IPS DF 4.7 (cell line): ENCODE results near the gene INSL3.

ENCODE experiments used
- DNase-seq: peaks from one replicate; pipeline ENCODE4 v3.0.0-alpha.2; 2013; ENCODE audit warnings: low spot score; ENCODE audit errors: extremely low read depth

INSL3 gene

DNA sequence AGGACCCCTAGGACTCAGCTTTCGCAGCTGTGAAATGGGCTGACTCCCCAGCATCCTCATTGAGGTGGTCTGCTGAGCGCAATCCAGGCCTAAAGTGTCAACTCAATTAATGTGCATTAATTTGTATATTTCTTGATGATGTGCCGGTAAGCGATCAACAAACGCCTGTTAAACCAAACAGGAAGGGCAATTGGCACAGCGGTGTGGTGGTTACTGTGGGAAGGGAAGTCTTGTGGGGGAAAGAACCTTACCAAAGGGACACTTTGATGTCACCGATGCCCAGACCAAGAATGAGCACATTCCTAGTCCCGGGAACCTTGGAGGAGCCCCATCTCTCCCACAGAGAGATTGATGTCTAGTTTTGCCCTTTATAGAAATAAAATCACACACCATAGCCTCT is 24.8 kb upstream of the INSL3 start:
- DNase-seq, result no peak

DNA sequence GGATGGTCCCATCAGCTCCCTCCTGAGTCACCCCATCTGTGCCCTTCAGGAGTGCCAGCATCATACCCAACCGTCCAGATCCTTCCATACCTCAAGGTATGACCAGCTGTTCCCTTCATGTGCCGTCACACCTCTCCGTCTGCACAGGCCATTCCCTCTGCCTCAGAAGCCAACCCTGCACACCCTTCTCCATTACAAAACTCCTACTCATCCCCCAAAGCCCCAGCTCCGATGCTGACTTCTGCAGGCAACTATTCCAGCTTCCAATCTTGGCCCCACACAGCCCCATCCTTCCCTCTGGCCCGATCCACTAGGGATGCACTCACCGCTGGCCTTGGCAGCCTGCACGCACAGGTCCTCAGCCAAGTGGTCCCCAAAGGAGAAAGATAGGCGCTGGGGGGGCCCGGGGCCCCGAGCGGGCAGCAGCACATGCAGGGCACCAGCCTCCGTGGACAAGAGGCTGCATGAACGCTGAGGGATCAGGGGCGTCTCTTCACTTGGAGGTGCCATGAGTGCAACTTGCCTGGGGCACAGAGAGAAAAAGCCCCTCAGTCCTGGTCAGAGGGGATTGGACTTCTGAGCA is 22.7 kb upstream of the INSL3 start:
- no peak for DNase-seq

DNA sequence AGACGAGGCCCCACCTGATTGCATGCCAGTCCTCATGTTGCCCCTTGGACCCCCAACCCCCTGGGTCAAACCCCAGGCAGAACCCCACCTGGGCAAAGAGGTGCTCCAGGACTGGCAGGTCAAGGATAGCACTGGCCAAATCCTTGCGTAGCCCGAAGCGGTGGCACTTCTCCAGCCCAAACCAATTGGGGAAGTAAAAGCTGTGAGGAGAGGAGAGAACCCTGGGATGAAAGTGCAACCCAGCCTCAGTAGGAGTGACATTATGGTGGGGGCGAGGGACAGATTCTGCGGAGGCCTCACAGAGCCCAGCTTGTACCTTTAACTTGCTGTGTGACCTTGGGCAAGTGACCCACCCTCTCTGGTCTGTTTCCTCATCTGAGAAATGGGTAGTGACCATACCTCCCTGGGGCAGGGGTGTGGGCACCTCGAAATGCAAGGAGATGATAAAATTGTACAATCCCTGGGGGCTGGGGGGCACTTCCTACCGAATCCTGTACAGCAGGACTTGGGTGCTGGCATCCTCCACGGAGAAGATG is 22.0 kb upstream of the INSL3 start:
- no peak for DNase-seq

DNA sequence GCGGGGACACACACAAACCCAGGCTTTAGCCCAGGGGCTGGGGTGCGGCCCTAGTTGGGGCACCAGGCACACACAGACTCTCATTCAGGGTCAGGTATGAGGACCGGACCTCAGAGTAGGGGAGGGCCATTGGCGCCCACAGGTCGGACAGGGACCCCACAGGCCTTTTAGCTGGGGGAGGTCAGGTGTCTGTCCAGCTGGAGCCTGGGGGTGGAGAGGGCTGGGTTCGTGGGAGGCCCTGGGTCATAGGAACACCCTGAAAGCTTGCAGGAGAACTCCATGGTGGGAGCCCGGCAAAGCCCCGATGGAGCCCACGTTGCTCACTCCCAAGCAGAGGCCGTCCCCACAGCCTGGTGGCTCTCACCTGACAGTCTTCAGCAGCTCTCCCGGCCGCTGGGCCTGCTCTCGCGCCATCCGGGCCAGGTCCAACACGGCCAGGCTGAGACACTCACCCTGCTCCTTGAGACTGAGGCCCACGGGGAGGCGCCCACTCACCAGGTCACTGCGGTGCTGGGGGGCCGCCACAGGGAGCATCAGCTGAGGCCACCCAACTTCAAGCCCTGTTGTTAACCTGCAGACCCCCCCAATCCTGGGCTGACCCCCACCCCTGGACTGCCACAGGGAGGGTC is 21.5 kb upstream of the INSL3 start:
- no peak for DNase-seq

DNA sequence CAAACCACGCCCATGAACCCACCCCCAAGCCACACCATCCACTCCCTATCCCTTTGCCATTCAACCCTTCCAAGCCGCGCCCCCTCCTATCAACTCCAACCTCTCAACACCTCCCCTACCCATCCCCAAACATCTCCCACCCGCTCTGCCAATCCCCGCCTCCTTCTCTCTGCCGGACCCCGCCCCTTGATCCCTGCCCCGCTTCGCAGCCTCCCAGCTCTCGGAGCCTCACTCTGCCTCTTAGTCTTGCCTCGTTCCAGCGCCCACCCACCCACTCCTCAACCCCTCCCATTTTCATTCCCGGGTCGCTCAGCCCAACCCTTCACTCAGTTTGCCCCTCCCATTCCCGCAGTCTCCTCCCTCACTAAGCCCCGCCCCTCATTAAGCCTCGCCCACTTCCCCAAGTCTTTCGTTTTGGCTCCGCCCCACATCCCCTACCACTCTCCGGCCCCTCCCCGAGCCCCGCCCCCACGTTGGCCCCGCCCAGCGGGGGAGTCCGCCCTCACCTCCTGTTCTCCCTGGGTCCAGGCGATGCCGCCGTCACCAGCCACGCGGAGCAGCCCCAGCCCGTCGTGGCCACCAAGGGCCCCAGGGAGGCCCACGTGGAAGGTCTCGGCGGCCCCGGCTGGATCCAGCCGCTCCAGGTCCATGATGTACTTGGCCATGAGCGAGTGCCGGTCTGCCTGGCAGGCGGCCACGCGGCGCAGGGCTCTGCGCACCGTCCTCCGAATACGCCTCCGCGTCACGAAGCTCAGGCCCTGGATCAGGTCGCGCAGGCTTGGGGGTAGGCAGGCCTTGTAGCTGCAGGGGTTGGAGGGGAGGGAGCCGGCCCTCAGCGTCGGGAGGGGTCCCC is 20.7 kb upstream of the INSL3 start:
- DNase-seq, result peak; percentile 94

DNA sequence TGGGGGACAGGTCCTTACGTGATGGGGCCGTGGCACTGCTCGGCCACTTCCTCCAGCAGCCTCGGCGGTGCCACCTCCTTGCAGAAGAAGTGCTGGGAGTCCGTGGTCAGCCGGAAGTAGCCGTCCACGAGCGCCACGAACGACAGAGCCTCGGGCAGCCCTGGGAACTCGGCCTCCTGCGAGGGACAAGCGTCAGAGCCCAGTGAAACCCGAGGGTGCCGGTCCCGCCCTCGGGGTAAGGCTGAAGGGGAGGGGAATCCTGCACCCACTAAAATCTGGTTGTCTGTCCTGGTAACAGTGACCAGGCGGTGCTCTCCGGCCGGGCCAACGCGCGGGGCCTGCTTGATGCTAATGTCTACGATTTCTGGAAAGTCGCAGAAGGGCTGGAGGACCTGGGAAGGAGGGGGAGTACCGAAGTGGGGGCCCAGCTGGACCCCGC is 20.1 kb upstream of the INSL3 start:
- no peak for DNase-seq

DNA sequence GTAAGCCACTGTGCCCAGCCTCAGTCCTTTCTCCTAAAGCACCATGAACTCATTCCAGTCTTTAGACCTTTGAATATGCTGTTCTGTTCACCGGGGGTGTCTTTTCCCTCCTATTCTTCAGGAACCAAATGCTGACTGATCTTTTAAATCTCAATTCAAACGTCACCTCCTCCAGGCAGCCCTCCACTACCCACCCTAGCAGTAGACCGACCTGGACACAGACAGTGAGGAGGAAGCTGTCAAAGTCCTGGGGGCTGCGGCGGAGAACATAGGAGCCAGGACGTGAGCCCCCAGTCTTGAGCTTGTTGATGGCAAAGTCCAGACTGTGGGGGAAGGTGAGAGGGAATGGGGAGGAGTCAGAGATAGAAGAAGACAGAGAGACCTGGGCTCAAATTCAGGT is 18.7 kb upstream of the INSL3 start:
- no peak for DNase-seq

DNA sequence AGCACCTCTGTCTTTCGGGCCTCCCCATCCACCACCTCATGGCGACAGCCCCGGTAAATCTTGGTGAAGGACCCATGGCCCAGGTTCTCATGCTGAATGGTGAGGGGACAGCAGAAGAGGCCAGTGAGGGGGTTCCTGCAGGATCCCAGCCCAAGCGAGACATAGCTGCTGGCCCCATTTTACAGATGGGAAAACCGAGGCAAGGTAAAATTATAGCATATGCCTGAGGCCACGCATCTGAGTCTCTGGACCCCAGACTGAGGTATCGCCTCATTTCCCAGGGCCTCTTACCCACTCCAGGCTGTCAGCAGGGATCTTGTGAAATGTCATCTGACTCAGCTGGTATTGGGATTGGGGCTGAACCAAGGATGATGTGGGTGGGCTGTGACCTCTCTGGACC is 16.7 kb upstream of the INSL3 start:
- DNase-seq, result no peak

DNA sequence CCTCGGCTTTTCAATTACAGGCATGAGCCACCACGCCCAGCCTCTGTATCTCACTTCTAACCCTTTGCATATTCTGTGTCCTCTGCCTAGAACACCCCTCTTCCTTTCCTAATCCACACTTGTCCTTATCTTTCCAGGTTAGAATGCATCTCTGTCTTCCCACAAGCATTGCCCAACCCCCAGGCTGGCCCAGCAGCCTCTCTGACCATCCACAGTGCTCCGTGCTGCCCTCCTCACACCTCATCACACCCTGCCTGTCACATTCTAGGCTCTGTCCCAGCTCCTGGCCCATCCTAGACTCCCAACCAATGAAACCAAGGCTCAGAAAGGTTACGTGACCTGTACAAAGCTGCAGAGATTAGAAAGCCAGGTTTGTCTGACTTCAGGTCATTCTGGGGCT is 15.2 kb upstream of the INSL3 start:
- no peak for DNase-seq

DNA sequence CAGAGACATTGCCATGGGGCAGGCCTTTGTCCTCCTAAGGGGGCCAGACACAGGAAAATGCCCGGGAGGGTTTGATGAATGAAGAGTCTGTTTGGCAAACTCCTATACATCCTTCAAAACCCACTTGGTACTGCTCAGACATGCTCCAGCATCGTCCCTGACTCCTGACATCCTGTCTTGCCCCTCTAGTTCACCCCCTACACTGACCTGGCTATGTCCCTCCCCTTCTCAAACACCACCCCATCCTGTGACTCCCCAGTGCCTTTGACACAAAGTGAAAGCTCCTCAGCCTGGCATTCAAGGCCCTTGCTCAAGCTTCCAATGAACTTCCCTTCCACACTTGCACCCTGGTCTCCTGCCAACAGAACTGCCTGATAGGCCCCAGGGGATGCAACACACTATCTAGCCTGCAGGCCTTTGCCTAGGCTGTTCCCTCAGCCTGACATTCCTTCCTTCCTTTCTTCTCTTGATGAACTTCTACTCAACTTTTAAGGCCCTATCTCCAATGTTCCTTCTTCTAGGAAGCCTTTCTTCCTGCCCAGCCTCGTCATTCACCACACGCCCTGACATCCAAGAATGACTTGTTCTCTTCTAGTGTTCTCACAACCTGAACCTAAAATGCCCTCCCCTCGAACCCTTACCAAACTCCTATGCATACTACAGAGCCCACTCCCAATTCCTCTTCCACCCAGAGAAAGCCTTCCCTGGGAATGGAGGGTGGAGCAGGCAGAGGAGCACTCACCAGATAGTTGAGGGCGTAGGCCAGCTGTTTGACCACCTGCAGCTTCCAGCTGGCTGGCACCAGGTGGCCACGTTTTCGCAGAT is 14.1 kb upstream of the INSL3 start:
- no peak for DNase-seq

DNA sequence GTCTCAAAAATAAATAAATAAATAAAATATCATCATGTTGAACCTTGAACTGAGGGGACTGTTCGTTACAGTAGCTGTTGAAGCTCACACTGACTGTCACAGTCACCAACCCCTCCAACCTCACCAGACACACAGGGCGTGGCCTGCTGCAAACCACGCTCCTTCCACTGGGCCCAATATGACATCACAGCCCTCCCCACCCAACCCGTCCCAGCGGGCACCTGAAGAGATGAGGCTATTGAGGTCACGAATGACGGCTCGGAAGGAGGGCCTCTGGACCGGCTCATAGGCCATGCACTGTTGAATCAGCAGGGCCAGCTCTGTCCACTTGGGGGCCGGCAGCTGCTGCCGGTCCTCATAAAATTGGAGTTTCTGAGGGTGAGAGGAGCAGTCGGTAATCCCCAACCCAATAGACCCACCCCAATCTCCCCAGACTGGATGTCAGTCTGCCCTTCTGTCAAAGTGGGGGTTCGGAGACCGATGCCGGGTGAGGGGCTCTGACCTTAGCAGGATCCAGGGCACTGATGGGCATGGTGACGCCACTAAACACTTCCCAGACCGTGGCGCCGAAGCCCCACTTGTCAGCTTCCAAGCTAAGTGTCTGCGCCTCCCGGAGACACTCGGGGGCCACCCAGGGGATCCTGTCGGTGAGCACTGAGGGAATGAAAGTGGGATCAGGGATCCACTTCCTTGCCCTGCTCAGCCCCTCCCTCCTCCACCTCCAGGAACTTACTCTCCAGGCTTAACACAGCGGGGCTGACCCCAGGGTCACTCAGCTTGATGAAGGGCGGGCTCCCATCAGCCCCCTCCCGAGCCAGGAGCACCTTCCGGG is 13.2 kb upstream of the INSL3 start:
- no peak for DNase-seq

DNA sequence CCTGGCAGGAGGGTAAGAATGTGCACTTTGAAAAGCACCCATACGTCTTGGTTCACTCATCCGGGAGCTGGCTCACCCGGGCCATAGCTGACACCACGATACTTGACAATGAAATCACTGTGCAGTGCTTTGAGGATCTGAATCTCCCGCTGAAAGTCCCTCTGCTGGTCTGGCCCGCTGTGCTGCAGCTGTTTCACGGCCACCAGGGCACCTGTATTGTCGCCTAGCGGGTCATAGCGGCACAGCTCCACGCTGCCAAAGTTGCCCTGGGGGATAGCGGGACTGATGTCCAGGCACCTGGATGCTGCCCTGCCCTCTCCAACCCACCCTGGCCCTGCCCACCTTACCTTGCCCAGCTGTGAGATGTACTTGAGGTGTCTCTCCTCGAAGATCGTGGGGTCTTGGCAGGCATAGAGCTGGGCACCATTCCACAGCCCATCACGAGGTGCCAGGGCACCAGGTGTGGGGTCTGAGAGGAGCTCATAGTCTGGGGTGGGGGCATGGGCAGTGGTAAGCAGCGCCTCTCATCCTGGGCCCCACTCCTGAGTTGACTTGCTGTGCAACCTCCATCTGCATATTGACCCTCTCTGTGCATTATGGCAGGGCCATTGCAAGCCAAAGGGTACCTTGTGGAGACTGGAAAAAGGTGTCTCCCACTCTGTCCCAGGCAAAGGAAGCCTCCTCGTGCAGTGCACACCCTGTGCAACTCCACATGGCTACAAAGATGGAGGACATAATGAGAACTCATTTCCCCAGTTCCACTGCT is 11.3 kb upstream of the INSL3 start:
- no peak for DNase-seq

DNA sequence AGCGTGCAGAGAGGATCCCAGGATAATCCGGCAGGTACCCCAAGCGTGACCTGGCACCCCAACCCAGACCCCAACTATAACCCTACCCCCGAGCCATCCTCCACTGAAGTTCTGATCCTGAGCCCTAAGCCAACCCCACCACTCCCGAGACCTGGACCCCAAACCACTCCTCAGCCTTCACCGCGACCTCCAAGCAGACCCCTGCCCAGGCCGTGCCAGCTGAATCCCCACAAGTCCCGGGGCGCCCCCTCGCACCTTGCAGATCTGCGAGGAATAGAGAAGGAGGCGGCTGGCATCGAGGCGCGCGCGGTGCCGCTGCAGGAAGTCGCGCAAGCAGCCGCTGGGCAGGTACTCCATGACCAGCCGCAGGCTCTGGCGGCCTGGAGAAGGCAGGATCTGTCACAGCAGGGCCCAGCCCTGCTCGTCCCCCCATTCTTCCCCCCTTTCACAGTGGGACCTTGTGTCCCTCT is 10.1 kb upstream of the INSL3 start:
- DNase-seq, result no peak

DNA sequence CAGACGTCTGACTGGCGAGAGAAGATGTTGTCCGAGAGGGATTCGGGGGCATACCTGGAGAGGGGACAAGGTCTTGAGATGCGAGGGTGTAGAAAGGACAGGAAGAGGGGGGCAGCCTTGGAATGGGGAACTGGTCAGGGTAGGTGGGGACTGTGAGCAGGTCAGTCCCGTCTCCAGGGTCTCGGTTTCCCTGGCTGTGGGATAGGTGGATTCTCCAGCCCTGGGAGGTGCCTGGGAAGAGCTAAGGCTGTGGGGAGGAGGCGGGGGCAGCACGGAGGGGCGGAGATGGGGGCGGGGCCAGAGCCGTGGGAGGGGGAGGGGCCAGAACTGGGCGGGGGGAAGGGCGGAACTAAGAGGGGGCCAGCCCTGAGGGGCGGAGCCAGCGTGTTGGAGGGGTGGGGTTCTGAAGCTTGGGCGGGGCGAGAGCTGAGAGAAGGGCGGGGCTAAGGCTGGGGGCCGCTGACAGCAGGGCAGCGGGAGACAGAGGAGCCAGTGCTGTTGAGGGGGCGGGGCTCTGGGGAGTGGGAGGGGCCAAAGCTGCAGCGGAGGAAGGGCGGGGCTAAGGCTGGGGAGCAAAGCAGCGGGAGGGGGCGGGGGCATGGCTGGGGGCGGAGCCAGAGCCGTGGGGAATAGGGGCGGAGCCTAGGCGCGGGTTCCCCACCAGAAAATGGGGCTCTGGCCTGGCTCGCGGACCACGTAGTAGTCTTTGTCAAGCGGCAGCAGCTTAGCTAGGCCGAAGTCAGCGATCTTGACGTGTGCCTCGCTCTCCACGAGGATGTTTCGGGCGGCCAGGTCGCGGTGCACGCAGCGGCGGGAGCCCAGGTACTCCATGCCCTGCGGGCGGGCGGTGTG is 9.5 kb upstream of the INSL3 start:
- DNase-seq, result peak; percentile 79

DNA sequence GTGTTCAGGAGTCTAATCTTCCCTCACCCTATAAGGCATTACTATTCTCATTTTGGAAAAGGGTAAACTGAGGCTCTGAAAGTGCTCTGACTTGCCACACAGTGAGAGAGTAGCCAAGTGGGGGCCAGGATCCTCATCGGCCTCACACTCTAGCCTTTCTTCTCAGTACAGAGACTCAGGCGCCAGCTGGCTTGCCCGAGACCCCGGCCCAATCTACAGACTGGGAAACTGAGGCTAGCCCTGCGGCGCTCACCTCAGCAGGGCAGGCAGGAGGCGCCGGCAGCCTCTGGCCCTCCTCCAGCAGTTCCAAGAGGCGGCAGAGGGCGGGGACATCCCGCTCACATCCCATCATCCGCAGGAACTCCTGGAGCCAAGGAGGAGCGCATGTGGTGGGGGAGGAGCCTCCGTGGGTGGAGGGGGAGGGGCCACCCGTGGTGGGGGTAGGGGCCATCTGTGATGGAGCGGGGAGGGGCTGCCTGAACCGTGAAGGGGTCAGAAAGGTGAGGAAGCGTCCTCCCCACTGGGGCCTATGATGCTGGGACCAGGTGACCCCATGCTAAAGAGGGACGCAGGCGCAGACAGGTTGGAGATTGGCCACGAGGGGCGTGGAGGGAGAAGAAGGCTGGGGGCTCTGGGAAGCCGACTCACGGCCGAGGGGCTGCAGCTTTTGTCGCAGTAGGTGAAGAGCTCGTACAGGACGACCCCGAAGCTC is 8.7 kb upstream of the INSL3 start:
- DNase-seq, result peak; percentile 56

DNA sequence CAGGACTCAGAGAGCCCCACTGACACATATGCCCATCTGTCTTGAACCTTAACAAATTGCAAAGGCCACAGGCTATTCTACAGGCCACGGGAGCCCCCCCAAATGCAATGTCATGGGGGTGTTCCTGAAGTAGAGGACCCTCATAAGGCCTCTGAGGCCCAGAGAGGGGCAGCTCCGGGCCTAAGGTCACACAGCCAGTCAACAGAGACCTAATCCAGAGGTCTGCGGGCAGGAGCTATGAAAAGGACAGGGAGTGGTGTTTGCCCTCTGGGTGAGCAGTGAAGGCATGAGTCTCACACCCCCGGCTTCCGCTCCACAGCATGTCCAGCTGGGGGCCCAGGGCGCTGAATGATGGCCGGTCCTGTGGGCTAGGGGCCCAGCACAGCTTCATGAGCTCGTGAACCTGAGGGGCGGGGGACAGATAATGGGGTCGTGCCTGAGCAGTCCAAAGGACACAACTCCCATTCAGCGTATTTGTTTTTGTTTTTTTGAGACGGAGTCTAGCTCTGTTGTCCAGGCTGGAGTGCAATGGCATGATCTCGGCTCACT is 5.3 kb upstream of the INSL3 start:
- DNase-seq, result no peak

DNA sequence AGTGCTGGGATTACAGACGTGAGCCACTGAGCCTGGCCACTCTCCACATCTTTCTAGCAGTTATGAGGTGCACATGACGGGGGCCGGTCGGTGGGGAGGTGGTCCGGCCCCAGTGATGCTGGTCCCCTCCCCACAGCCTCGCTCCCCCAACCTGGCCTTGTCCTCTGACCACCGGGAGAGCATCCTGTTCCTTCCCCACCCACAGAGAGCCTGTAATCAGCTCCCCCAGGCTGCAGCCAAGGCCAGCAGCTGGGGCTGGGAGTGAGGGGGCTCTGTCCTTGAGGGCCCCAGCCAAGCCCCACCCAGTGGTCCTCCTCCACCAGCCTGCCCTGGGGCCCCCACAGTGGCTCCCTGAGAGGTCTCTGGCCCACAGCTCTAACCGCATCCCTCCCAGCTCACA is 3.0 kb upstream of the INSL3 start:
- no peak for DNase-seq
